ENCODE data around the gene USPL1.

USPL1 gene

DNA sequence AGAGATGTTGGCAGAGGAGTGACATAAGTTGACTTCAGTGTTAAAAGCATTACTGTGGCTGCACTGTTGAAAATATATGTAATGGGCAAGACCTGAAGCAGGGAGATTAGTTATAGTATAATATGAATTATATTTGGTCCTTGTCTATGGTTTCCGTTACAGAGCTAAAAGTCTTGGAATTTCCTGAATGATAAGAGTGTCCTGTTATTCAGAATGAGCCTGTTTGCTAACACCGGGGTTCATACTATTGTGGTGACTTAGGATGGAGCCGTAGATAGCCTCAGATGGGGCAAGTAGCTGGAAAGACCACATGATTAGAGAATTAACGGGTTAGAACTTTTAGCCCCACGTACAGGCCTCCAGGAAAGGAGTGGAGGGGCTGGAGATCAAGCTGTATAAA lies 5.7 kb downstream of the USPL1 start:
- no peak overlapping the region for H2BK120ac ChIP-seq (ENCODE audit: low read depth, low read length)
- H2BK15ac ChIP-seq (ENCODE audit: low read depth, poor library complexity, severe bottlenecking), result no peak overlapping the region
- no peak overlapping the region for H2BK5ac ChIP-seq (ENCODE audit: low read depth, low read length, poor library complexity, severe bottlenecking)
- no peak overlapping the region for H4K91ac ChIP-seq (ENCODE audit: low read length)
- no peak overlapping the region for H4K8ac ChIP-seq (ENCODE audit: low read length)
- H2BK12ac ChIP-seq (ENCODE audit: low read length in 2 of 2), result no peak overlapping the region
- no peaks in the 10 kb centered on the region for H3K4me1 ChIP-seq (ENCODE audit: control insufficient read depth, insufficient read depth, low read depth, low read length)
- H3K4ac ChIP-seq (ENCODE audit: low read depth in 1 of 2, low read length in 2 of 2), result no peak overlapping the region
- H3K27me3 ChIP-seq (ENCODE audit: control insufficient read depth in 1 of 2, insufficient read depth in 1 of 2, low read length in 2 of 2), result no peaks in the 10 kb centered on the region
- peaks cover 9% of the 10 kb centered on the region for H3K79me1 ChIP-seq (replicated peaks; ENCODE audit: low read length, poor library complexity, severe bottlenecking)
- H3K9ac ChIP-seq (ENCODE audit: low read length), result no peak overlapping the region
- no peak overlapping the region for H3K27ac ChIP-seq (ENCODE audit: low read length, poor library complexity, severe bottlenecking)
- no peak overlapping the region for H2AFZ ChIP-seq (ENCODE audit: low read depth, low read length)
- DNase-seq, result no peak
- H3K36me3 ChIP-seq (ENCODE audit: control insufficient read depth in 1 of 2, insufficient read depth in 2 of 2, low read depth in 1 of 2, low read length in 2 of 2), result peaks cover 5 to 38% of the 10 kb centered on the region in 2 experiments
- H3K4me3 ChIP-seq (ENCODE audit: insufficient read depth in 1 of 2, low read depth in 1 of 2, low read length in 2 of 2), result no peak overlapping the region
- WGBS, result 70% methylated on average over 5 of the region's 5 CpGs
- H3K14ac ChIP-seq (ENCODE audit: low read length in 2 of 2), result no peak overlapping the region
- no peak overlapping the region for H3K4me2 ChIP-seq (ENCODE audit: low read length, poor library complexity, severe bottlenecking)
- no peak overlapping the region for H2AK5ac ChIP-seq (ENCODE audit: low read length, severe bottlenecking)
- H3K9me3 ChIP-seq (ENCODE audit: control insufficient read depth, low read length), result no peaks in the 10 kb centered on the region
- no peak overlapping the region for H3K23ac ChIP-seq (ENCODE audit: low read length in 2 of 2)
- no peak overlapping the region for H3K18ac ChIP-seq (ENCODE audit: low read depth in 1 of 2, low read length in 2 of 2)

GRCh38 chr13:30624630-30625029 lies 6.9 kb downstream of the USPL1 start:
- no peak overlapping the region for H3K27ac ChIP-seq (ENCODE audit: low read length, poor library complexity, severe bottlenecking)
- no peak for DNase-seq
- no peak overlapping the region for H2BK120ac ChIP-seq (ENCODE audit: low read depth, low read length)
- peaks cover 11% of the 10 kb centered on the region for H3K79me1 ChIP-seq (replicated peaks; ENCODE audit: low read length, poor library complexity, severe bottlenecking)
- no peak overlapping the region for H3K9ac ChIP-seq (ENCODE audit: low read length)
- H3K4me3 ChIP-seq (ENCODE audit: insufficient read depth in 1 of 2, low read depth in 1 of 2, low read length in 2 of 2), result no peak overlapping the region
- no peak overlapping the region for H4K8ac ChIP-seq (ENCODE audit: low read length)
- H3K4me1 ChIP-seq (ENCODE audit: control insufficient read depth, insufficient read depth, low read depth, low read length), result no peaks in the 10 kb centered on the region
- 100% methylated on average over 1 of the region's 1 CpG for WGBS
- H2AK5ac ChIP-seq (ENCODE audit: low read length, severe bottlenecking), result no peak overlapping the region
- H2BK12ac ChIP-seq (ENCODE audit: low read length in 2 of 2), result no peak overlapping the region
- no peak overlapping the region for H3K4ac ChIP-seq (ENCODE audit: low read depth in 1 of 2, low read length in 2 of 2)
- H3K23ac ChIP-seq (ENCODE audit: low read length in 2 of 2), result no peak overlapping the region
- H2AFZ ChIP-seq (ENCODE audit: low read depth, low read length), result no peak overlapping the region
- peaks cover 10 to 51% of the 10 kb centered on the region in 2 experiments for H3K36me3 ChIP-seq (ENCODE audit: control insufficient read depth in 1 of 2, insufficient read depth in 2 of 2, low read depth in 1 of 2, low read length in 2 of 2)
- no peaks in the 10 kb centered on the region for H3K9me3 ChIP-seq (ENCODE audit: control insufficient read depth, low read length)
- H2BK15ac ChIP-seq (ENCODE audit: low read depth, poor library complexity, severe bottlenecking), result no peak overlapping the region
- no peaks in the 10 kb centered on the region for H3K27me3 ChIP-seq (ENCODE audit: control insufficient read depth in 1 of 2, insufficient read depth in 1 of 2, low read length in 2 of 2)
- no peak overlapping the region for H3K18ac ChIP-seq (ENCODE audit: low read depth in 1 of 2, low read length in 2 of 2)
- no peak overlapping the region for H3K14ac ChIP-seq (ENCODE audit: low read length in 2 of 2)
- H2BK5ac ChIP-seq (ENCODE audit: low read depth, low read length, poor library complexity, severe bottlenecking), result no peak overlapping the region
- H3K4me2 ChIP-seq (ENCODE audit: low read length, poor library complexity, severe bottlenecking), result no peak overlapping the region
- H4K91ac ChIP-seq (ENCODE audit: low read length), result no peak overlapping the region

- Histone ChIP-seq H3K14ac (ENCODE audit: low read length in 2 of 2) (no peak overlapping the region), H2BK120ac (ENCODE audit: low read depth, low read length) (no peak overlapping the region), H3K4me2 (ENCODE audit: low read length, poor library complexity, severe bottlenecking) (no peak overlapping the region), H3K27me3 (ENCODE audit: control insufficient read depth in 1 of 2, insufficient read depth in 1 of 2, low read length in 2 of 2) (no peaks in the 10 kb centered on the region), H3K9me3 (ENCODE audit: control insufficient read depth, low read length) (no peaks in the 10 kb centered on the region), H3K4me3 (ENCODE audit: insufficient read depth in 1 of 2, low read depth in 1 of 2, low read length in 2 of 2) (no peak overlapping the region), H3K18ac (ENCODE audit: low read depth in 1 of 2, low read length in 2 of 2) (no peak overlapping the region), H2BK12ac (ENCODE audit: low read length in 2 of 2) (no peak overlapping the region), H3K27ac (ENCODE audit: low read length, poor library complexity, severe bottlenecking) (no peak overlapping the region), H4K91ac (ENCODE audit: low read length) (no peak overlapping the region), H3K23ac (ENCODE audit: low read length in 2 of 2) (no peak overlapping the region), H3K79me1 (replicated peaks; ENCODE audit: low read length, poor library complexity, severe bottlenecking) (peaks cover 9% of the 10 kb centered on the region), H3K4me1 (ENCODE audit: control insufficient read depth, insufficient read depth, low read depth, low read length) (no peaks in the 10 kb centered on the region), H4K8ac (ENCODE audit: low read length) (no peak overlapping the region), H3K36me3 (ENCODE audit: control insufficient read depth in 1 of 2, insufficient read depth in 2 of 2, low read depth in 1 of 2, low read length in 2 of 2) (peaks cover 14 to 61% of the 10 kb centered on the region in 2 experiments), H3K9ac (ENCODE audit: low read length) (no peak overlapping the region), H2AFZ (ENCODE audit: low read depth, low read length) (no peak overlapping the region), H2AK5ac (ENCODE audit: low read length, severe bottlenecking) (no peak overlapping the region), H2BK15ac (ENCODE audit: low read depth, poor library complexity, severe bottlenecking) (no peak overlapping the region), H3K4ac (ENCODE audit: low read depth in 1 of 2, low read length in 2 of 2) (no peak overlapping the region), H2BK5ac (ENCODE audit: low read depth, low read length, poor library complexity, severe bottlenecking) (no peak overlapping the region)
- no peak for DNase-seq
Measured at GRCh38 chr13:30629527-30629926, 11.8 kb downstream of the USPL1 start.

DNA sequence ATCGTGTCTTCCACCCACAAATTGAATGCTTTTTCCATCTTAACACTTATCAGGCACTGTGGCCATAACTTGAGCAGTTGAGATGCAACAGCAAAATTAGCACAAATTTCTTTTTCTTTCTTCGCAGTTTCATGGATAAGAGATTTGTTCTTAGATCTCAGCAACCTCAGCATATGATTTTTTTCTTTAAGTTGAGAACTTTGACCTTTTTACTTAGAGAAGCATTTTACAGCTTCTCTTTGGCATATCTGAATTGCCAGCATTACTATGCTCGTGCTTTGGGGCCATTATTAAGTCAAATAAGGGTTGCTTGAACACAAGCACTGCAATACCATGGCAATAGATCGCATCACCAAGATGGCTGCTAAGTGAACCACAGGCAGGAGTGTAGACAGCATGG lies 16.1 kb downstream of the USPL1 start:
- 98% methylated on average over 3 of the region's 4 CpGs for WGBS
- Histone ChIP-seq H4K91ac (ENCODE audit: low read length) (no peak overlapping the region), H3K9me3 (ENCODE audit: control insufficient read depth, low read length) (no peaks in the 10 kb centered on the region), H2AFZ (ENCODE audit: low read depth, low read length) (no peak overlapping the region), H4K8ac (ENCODE audit: low read length) (no peak overlapping the region), H3K36me3 (ENCODE audit: control insufficient read depth in 1 of 2, insufficient read depth in 2 of 2, low read depth in 1 of 2, low read length in 2 of 2) (peaks cover 14 to 71% of the 10 kb centered on the region in 2 experiments), H3K9ac (ENCODE audit: low read length) (no peak overlapping the region), H3K4me3 (ENCODE audit: insufficient read depth in 1 of 2, low read depth in 1 of 2, low read length in 2 of 2) (no peak overlapping the region), H3K27ac (ENCODE audit: low read length, poor library complexity, severe bottlenecking) (no peak overlapping the region), H3K18ac (ENCODE audit: low read depth in 1 of 2, low read length in 2 of 2) (no peak overlapping the region), H3K4me2 (ENCODE audit: low read length, poor library complexity, severe bottlenecking) (no peak overlapping the region), H2BK120ac (ENCODE audit: low read depth, low read length) (no peak overlapping the region), H3K4ac (ENCODE audit: low read depth in 1 of 2, low read length in 2 of 2) (no peak overlapping the region), H2BK12ac (ENCODE audit: low read length in 2 of 2) (no peak overlapping the region), H2AK5ac (ENCODE audit: low read length, severe bottlenecking) (no peak overlapping the region), H2BK15ac (ENCODE audit: low read depth, poor library complexity, severe bottlenecking) (no peak overlapping the region), H3K14ac (ENCODE audit: low read length in 2 of 2) (no peak overlapping the region), H3K27me3 (ENCODE audit: control insufficient read depth in 1 of 2, insufficient read depth in 1 of 2, low read length in 2 of 2) (no peaks in the 10 kb centered on the region), H3K23ac (ENCODE audit: low read length in 2 of 2) (no peak overlapping the region), H2BK5ac (ENCODE audit: low read depth, low read length, poor library complexity, severe bottlenecking) (no peak overlapping the region), H3K4me1 (ENCODE audit: control insufficient read depth, insufficient read depth, low read depth, low read length) (peaks cover 2% of the 10 kb centered on the region), H3K79me1 (replicated peaks; ENCODE audit: low read length, poor library complexity, severe bottlenecking) (peaks cover 9% of the 10 kb centered on the region)
- DNase-seq, result no peak

Measured in mesenchymal stem cell (in vitro differentiated cells and primary cell).